ENCODE data around the gene DNAH8. TPM values are rescaled to one million over a fixed set of nuclear protein-coding genes. Genes with fewer than 3 reads are reported as not detected.

DNAH8 gene
- total and polyA plus RNA-seq, 2 donors (not counting 3 experiments of a cell fraction or from before 2014, with no cell fraction given), result 0.29 to 0.61 TPM

GRCh38 chr6:39061182-39061581, 346.1 kb downstream of the DNAH8 start:
- ChIA-PET POLR2A (no interaction called here), CTCF (interaction anchor here (2.0 kb wide), 1 partner anchor 10 kb away, joined by 6 read pairs; no protein-coding TSS in a partner anchor)
- Histone ChIP-seq H3K27me3 (ENCODE audit: control insufficient read depth in 2 of 2, insufficient read depth in 2 of 2, low read length in 2 of 2) (peaks cover 0 to 4% of the 10 kb centered on the region in 2 experiments), H2AFZ (ENCODE audit: low read depth, low read length) (no peak overlapping the region), H3K4me3 (replicated peaks in 1 of 3; ENCODE audit: insufficient read depth in 1 of 3, low read depth in 1 of 3, low read length in 3 of 3) (no peak overlapping the region), H4K20me1 (replicated peaks; ENCODE audit: control insufficient read depth, extremely low read depth, insufficient read depth, low read length) (no peaks in the 10 kb centered on the region), H3K9me3 (replicated peaks; ENCODE audit: control insufficient read depth, insufficient read depth, low read length) (no peaks in the 10 kb centered on the region), H3K27ac (ENCODE audit: insufficient read depth, low read depth, low read length) (no peak overlapping the region), H3K9ac (replicated peaks; ENCODE audit: extremely low read depth, insufficient read depth, low read length) (no peak overlapping the region), H3K9me1 (replicated peaks; ENCODE audit: control insufficient read depth, extremely low read depth, insufficient read depth, low read length) (no peaks in the 10 kb centered on the region), H3K36me3 (ENCODE audit: control insufficient read depth in 2 of 2, extremely low read depth in 1 of 2, insufficient read depth in 2 of 2, low read length in 2 of 2) (no peaks in the 10 kb centered on the region), H3K4me2 (ENCODE audit: insufficient read depth, low read length) (no peak overlapping the region), H3K4me1 (ENCODE audit: control insufficient read depth, extremely low read depth, insufficient read depth, low read length) (no peaks in the 10 kb centered on the region), H3K79me2 (ENCODE audit: control insufficient read depth, insufficient read depth, low read length) (no peaks in the 10 kb centered on the region)
- intact Hi-C loops (cut with micrococcal nuclease) (no loop called here), dilution Hi-C loops (cut with MboI; ENCODE audit: extremely low pct_ligation_motif_present, low sequenced_read_pairs) (no loop called here)
- FAIRE-seq, result no peak
- DNase-seq (ENCODE audit: low read depth, low spot score), result no peak
- TF ChIP-seq MYC (IDR thresholded peaks at IDR 0.05; ENCODE audit: low read depth, low read length) (no peak), JUN (IDR thresholded peaks at IDR 0.05; ENCODE audit: borderline replicate concordance, insufficient read depth, insufficient read length, low read depth) (no peak), FOS (IDR thresholded peaks at IDR 0.05; ENCODE audit: borderline replicate concordance, insufficient read depth, low read length) (no peak), POLR2AphosphoS5 (IDR thresholded peaks at IDR 0.05; ENCODE audit: insufficient read depth, low read depth, low read length) (no peak), POLR2A (IDR thresholded peaks at IDR 0.05; ENCODE audit: low read depth, low read length) (no peak), EZH2 (IDR thresholded peaks at IDR 0.05; ENCODE audit: borderline replicate concordance, low read depth, low read length, severe bottlenecking) (no peak), GATA2 (IDR thresholded peaks at IDR 0.05; ENCODE audit: insufficient read depth, insufficient read length, low read depth, low read length) (no peak), MAX (IDR thresholded peaks at IDR 0.05; ENCODE audit: insufficient read depth, insufficient read length) (no peak), CTCF (IDR thresholded peaks at IDR 0.05; ENCODE audit: extremely low read depth in 1 of 2, insufficient read depth in 1 of 2, low read depth in 1 of 2, low read length in 2 of 2) (no peak)
- BruUV-seq (replicated peaks), result no TSS peak
